CD4-positive, alpha-beta T cell (primary cell): ENCODE measurements around the gene LRRC15. TPM values are rescaled to one million over a fixed set of nuclear protein-coding genes. Genes with fewer than 3 reads are reported as not detected.

Experiments
- ATAC-seq: fragments of 200-7000 bp; cut with Tn5 transposase; one replicate; pipeline ENCODE4 v1.10.0; 2022; ENCODE audit warnings: mild to moderate bottlenecking; ENCODE audit not compliant: poor library complexity
- CTCF ChIA-PET: fragments of 350-600 bp; sonication (Branson Sonifier 250); formaldehyde crosslinking; loops from one replicate; lab custom pipeline; 2021; ENCODE audit warnings: antibody characterized with exemption, inconsistent platforms; lab: Charles Lee
- POLR2A ChIA-PET: fragments of 350-600 bp; sonication (Branson Sonifier 250); formaldehyde crosslinking; loops from one replicate; lab custom pipeline; 2021; ENCODE audit warnings: antibody characterized with exemption, inconsistent platforms; lab: Charles Lee
- DNase-seq, 14 experiments: peaks; one replicate each; pipeline ENCODE4 v3.0.0-alpha.2; 2013 to 2020; ENCODE audit warnings: mixed read lengths in 2 of 14
- H3K27ac ChIP-seq, 2 donors: one replicate each; pipeline versions ENCODE4 v1.5.1 to v1.7.0; 2013; ENCODE audit warnings: low read length in 2 of 2, low read depth in 1 of 2, mild to moderate bottlenecking in 1 of 2
- H3K27me3 ChIP-seq, 2 experiments: 1 replicate in 1 of 2; 2 replicates in 1 of 2; pipeline versions ENCODE4 v1.6.1 to v1.7.0; 2013; ENCODE audit warnings: low read length in 2 of 2, control low read depth in 1 of 2, mild to moderate bottlenecking in 1 of 2, moderate library complexity in 1 of 2; ENCODE audit not compliant: insufficient read depth in 2 of 2, control insufficient read depth in 1 of 2
- H3K36me3 ChIP-seq: one replicate; pipeline ENCODE4 v1.6.1; 2013; ENCODE audit warnings: low read length, control low read depth; ENCODE audit not compliant: insufficient read depth
- H3K4me1 ChIP-seq: one replicate; pipeline ENCODE4 v1.6.1; 2013; ENCODE audit warnings: low read length, control low read depth; ENCODE audit not compliant: insufficient read depth
- H3K4me3 ChIP-seq: one replicate; pipeline ENCODE4 v1.5.1; 2013; ENCODE audit warnings: mild to moderate bottlenecking, low read length, moderate library complexity
- H3K9me3 ChIP-seq, 2 experiments: 1 replicate in 1 of 2; 2 replicates in 1 of 2; pipeline versions ENCODE4 v1.6.1 to v1.7.0; 2013; ENCODE audit warnings: low read length in 2 of 2, mild to moderate bottlenecking in 2 of 2, control low read depth in 1 of 2, moderate library complexity in 1 of 2; ENCODE audit not compliant: control insufficient read depth in 1 of 2, insufficient read depth in 1 of 2
- H3K27ac Mint-ChIP-seq: one replicate; pipeline ENCODE4 v1.8.0; 2020; ENCODE audit warnings: mixed read lengths
- H3K27me3 Mint-ChIP-seq: one replicate; pipeline ENCODE4 v1.8.0; 2021; ENCODE audit warnings: mixed read lengths
- H3K36me3 Mint-ChIP-seq: one replicate; pipeline ENCODE4 v1.8.0; 2021; ENCODE audit warnings: low read depth, mixed read lengths
- H3K4me1 Mint-ChIP-seq: one replicate; pipeline ENCODE4 v1.8.0; 2021; ENCODE audit warnings: low read depth, mixed read lengths
- H3K4me3 Mint-ChIP-seq: one replicate; pipeline ENCODE4 v1.8.0; 2020; ENCODE audit warnings: mild to moderate bottlenecking, mixed read lengths
- H3K9me3 Mint-ChIP-seq: one replicate; pipeline ENCODE4 v1.8.0; 2020; ENCODE audit warnings: mixed read lengths
- intact Hi-C, 2 experiments: fragments of 100-400 bp; cut with DNase I in 1 of 2; cut with micrococcal nuclease in 1 of 2; formaldehyde crosslinking; loops; one replicate each; pipeline versions ENCODE4 v1.15.1 to v1.9.0; 2023 to 2025; cut with DNase I, micrococcal nuclease
- total RNA-seq, 174 experiments: library from RNA in 2 of 174; stranded (reverse) in 2 of 174; gene quantifications; one replicate each; pipeline ENCODE4 v1.2.3 and lab custom pipeline; 2021 to 2026
- TF ChIP-seq, protein P1 (sequence below): fragments of 200-600 bp; IDR thresholded peaks from one replicate; pipeline ENCODE4 v1.8.0; 2022; ENCODE audit warnings: antibody characterized with exemption, mild to moderate bottlenecking

The LRRC15 gene
- total RNA-seq, 2 experiments from 2014 or later, result not detected

DNA sequence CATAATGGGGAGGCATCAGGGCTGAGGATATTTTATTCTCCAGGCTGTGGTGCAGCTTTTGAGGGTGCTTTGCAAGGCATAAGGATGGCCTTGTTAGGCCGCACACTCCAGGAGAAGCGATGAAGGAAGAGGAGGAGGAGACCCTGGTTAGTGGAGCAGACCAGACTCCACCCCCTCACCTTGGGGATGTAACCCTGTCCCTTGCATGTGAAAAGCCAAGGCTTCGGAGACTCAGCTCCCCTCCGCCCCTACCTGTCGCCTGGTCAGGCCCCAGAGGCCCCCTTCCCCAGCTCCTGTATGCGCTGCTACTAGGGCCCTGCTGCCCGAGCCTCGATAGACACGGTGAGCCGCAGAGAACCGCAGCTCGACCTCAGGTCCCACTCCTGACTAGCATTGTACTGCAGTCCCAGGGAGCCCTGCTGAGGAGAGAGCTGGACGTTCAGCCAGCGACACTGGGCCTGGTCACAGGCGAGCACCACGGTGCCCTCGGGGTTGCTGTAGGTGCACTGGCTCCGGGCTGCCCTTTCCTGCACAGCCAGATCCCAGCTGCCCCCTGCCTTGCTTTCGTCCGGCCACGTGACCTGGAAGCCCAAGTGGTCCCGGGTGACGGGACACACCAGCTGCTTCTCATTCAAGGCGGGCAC, 28.7 kb downstream of the LRRC15 start:
- Mint-ChIP-seq H3K27ac (no peak overlapping the region), H3K4me1 (no peaks in the 10 kb centered on the region), H3K27me3 (peaks cover 18% of the 10 kb centered on the region), H3K36me3 (no peaks in the 10 kb centered on the region), H3K9me3 (no peaks in the 10 kb centered on the region), H3K4me3 (no peak overlapping the region)
- H3K36me3 ChIP-seq, result no peaks in the 10 kb centered on the region
- TF ChIP-seq, protein P1, sequence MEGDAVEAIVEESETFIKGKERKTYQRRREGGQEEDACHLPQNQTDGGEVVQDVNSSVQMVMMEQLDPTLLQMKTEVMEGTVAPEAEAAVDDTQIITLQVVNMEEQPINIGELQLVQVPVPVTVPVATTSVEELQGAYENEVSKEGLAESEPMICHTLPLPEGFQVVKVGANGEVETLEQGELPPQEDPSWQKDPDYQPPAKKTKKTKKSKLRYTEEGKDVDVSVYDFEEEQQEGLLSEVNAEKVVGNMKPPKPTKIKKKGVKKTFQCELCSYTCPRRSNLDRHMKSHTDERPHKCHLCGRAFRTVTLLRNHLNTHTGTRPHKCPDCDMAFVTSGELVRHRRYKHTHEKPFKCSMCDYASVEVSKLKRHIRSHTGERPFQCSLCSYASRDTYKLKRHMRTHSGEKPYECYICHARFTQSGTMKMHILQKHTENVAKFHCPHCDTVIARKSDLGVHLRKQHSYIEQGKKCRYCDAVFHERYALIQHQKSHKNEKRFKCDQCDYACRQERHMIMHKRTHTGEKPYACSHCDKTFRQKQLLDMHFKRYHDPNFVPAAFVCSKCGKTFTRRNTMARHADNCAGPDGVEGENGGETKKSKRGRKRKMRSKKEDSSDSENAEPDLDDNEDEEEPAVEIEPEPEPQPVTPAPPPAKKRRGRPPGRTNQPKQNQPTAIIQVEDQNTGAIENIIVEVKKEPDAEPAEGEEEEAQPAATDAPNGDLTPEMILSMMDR, result no peak
- DNase-seq (no peak), ATAC-seq (no peak)
- intact Hi-C loops, result loop anchor here in 1 of 2 experiments (10.0 kb wide), 1 partner anchor 1876 kb away; no protein-coding TSS in a partner anchor
- no peaks in the 10 kb centered on the region for H3K27me3 ChIP-seq
- ChIA-PET POLR2A (no interaction called here), CTCF (no interaction called here)
- H3K4me3 ChIP-seq, result no peak overlapping the region
- H3K9me3 ChIP-seq, result no peaks in the 10 kb centered on the region
- no peak overlapping the region for H3K27ac ChIP-seq
- H3K4me1 ChIP-seq, result no peaks in the 10 kb centered on the region

DNA sequence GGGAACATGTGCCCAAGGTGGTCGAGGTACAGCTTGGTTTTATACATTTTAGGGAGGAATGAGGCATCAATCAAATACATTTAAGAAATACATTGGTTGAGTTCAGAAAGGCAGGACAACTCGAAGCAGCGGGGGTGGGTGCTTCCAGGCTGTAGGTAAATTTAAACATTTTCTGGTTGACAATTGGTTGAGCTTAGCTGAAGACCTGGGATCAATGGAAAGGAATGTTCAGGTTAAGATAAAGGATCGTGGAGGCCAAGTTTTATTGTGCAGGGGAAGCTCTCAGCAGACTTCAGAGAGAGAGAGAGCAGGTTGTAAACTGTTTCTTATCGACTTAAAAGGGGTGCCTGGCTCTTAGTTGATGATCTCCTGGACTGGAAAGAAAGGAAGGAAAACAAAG, 29.7 kb downstream of the LRRC15 start:
- Mint-ChIP-seq H3K9me3 (no peaks in the 10 kb centered on the region), H3K4me1 (no peaks in the 10 kb centered on the region), H3K27ac (no peak overlapping the region), H3K27me3 (peaks cover 18% of the 10 kb centered on the region), H3K4me3 (no peak overlapping the region), H3K36me3 (no peaks in the 10 kb centered on the region)
- Histone ChIP-seq H3K27ac (no peak overlapping the region), H3K27me3 (no peaks in the 10 kb centered on the region), H3K9me3 (no peaks in the 10 kb centered on the region), H3K36me3 (no peaks in the 10 kb centered on the region), H3K4me3 (no peak overlapping the region), H3K4me1 (no peaks in the 10 kb centered on the region)
- ChIA-PET POLR2A (no interaction called here), CTCF (no interaction called here)
- DNase-seq (no peak), ATAC-seq (no peak)
- intact Hi-C loops, result loop anchor here in 1 of 2 experiments (10.0 kb wide), 1 partner anchor 1875 kb away; no protein-coding TSS in a partner anchor
- TF ChIP-seq, protein P1, result no peak

DNA sequence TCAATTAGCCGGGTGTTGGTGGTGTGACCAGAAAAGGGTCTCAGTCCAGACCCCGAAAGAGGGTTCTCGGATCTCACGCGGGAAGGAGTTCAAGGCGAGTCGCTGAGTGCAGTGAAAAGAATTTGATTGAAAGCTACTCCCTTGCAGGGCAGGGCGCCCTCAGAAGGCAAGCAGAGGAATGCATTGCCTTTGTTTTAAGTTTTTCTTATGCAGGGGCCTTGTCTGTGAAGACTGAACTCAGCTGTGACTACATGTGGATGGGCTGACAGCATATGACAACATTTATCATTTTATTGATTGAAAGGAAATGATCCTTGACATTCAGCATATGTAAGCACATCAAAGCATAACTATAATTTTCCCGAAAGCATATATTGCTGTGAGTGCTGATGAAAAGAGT, 30.2 kb downstream of the LRRC15 start:
- Mint-ChIP-seq H3K27ac (no peak overlapping the region), H3K4me3 (no peak overlapping the region), H3K4me1 (no peaks in the 10 kb centered on the region), H3K9me3 (no peaks in the 10 kb centered on the region), H3K36me3 (no peaks in the 10 kb centered on the region), H3K27me3 (peaks cover 19% of the 10 kb centered on the region)
- no peak for DNase-seq
- POLR2A ChIA-PET, result no interaction called here
- no peaks in the 10 kb centered on the region for H3K36me3 ChIP-seq
- CTCF ChIA-PET, result no interaction called here
- no peak overlapping the region for H3K4me3 ChIP-seq
- ATAC-seq, result no peak
- no peaks in the 10 kb centered on the region for H3K4me1 ChIP-seq
- TF ChIP-seq, protein P1, result no peak
- H3K27me3 ChIP-seq, result no peaks in the 10 kb centered on the region
- H3K27ac ChIP-seq, result no peak overlapping the region
- H3K9me3 ChIP-seq, result no peaks in the 10 kb centered on the region
- intact Hi-C loops, result no loop called here
